ENCODE results near the gene DDX11.
"Not testable (repeated sequence)": the region's sequence is repeated elsewhere in the genome, so short reads cannot be mapped to it uniquely, and the experiment has no call there.

DDX11 gene

GRCh38 chr12:31124158-31124557 is 50.5 kb downstream of the DDX11 start:
- not testable (repeated sequence) for DNase-seq

- not testable (repeated sequence) for DNase-seq
Observed at GRCh38 chr12:31125171-31125570, 51.5 kb downstream of the DDX11 start.

GRCh38 chr12:31127209-31127848 is 53.7 kb downstream of the DDX11 start:
- not testable (repeated sequence) for DNase-seq

DNA sequence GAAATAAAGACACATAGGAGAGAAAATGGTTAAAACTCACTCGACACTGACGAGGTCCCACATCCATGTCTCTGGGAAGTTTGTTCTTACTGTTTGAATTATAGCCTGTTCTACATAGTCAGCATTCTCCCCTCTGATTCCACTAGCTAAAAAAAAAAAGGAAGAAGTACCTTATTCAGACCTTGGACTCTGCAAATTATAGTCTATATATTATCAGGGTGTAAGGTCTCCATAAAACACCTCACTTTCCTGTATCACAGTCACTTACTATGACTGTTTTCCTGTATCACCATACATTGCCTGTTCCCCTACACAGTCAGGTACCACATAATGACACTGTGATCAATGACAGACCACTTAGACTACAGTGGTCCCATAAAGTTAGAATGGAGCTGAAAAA is 62.9 kb downstream of the DDX11 start:
- DNase-seq, result not testable (repeated sequence)

DNA sequence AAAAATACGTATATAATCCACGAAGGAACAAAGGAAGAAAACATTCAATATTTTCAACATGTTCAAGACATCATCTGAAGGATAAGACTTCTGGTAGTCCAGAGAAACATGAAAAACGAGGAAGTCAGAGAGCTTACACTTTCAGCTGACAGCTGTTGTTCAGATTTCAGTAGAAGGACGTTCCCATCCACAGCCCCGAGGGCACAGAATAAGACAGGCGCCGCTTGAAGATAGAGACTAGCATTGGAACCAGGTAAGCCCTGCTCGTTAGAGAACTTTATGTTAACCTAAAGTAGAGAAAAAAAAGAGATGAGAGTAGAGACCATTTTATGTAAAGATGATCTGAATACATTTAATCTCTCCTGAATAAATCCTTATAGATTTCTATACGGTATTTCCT is 71.1 kb downstream of the DDX11 start:
- not testable (repeated sequence) for DNase-seq

DNA sequence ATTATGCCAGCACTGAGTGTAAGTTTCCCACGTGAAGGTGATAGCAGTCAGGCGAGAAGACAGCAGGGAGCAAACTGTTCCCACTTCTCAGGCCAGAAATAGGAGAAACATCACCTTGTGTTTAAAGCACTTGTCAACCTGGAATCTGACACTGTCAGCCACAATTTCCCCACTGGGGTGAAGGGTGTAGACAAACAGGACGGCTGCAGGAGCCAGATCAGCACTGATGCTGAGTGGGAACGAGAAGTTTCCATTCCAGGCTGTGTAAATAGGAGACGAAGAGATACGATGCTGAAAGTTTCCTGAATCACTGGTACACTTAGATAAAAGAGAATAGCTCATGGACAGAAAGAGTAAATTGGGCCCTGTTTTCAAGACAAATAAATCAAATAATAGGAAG is 71.6 kb downstream of the DDX11 start:
- DNase-seq, result not testable (repeated sequence)

DNA sequence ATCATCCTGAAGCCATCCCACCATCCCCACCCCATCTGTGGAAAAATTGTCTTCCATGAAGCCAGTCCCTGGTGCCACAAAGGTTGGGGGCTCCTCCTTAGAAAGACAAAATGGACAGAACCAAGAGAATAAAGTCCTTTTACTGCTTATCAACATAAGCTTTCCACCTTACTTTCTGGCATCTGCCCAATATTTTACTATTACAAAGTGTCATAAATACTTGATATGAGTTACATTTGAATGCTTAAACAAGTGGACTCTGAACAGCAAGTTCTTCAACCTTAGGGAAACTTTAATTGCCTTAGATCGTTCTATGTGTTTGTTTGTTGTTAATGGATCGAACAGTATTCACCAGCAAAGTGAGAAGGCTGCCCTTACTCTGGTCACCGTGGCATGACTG is 73.8 kb downstream of the DDX11 start:
- DNase-seq, result not testable (repeated sequence)

GRCh38 chr12:31150766-31151165 is 77.1 kb downstream of the DDX11 start:
- not testable (repeated sequence) for DNase-seq
